Stomach (tissue), 4 donors: ENCODE results near the gene COL13A1.

ENCODE experiments used
- POLR2A ChIP-seq, 4 donors: fragments of 450-650 bp; IDR thresholded peaks; one replicate each; pipeline ENCODE4 v1.6.1; 2016; ENCODE audit warnings: antibody characterized with exemption in 4 of 4, control low read depth in 2 of 4, mild to moderate bottlenecking in 1 of 4, moderate library complexity in 1 of 4
- POLR2AphosphoS5 ChIP-seq, 3 donors: sonication (generic); formaldehyde crosslinking; IDR thresholded peaks; one replicate each; pipeline ENCODE4 v1.6.1; 2016; ENCODE audit warnings: antibody characterized with exemption in 3 of 3
- TF ChIP-seq, protein P1 (sequence below), 7 experiments: fragments of 450-650 bp in 4 of 7; fragments of 200-600 bp in 3 of 7; sonication (generic) in 3 of 7; IDR thresholded peaks; one replicate each; pipeline ENCODE4 v1.5.1; 2016 to 2019; ENCODE audit warnings: antibody characterized with exemption in 7 of 7, control low read depth in 2 of 7, mild to moderate bottlenecking in 1 of 7

- TF ChIP-seq POLR2AphosphoS5 (IDR thresholded peaks at IDR 0.05), result no peak
- TF ChIP-seq, protein P1, sequence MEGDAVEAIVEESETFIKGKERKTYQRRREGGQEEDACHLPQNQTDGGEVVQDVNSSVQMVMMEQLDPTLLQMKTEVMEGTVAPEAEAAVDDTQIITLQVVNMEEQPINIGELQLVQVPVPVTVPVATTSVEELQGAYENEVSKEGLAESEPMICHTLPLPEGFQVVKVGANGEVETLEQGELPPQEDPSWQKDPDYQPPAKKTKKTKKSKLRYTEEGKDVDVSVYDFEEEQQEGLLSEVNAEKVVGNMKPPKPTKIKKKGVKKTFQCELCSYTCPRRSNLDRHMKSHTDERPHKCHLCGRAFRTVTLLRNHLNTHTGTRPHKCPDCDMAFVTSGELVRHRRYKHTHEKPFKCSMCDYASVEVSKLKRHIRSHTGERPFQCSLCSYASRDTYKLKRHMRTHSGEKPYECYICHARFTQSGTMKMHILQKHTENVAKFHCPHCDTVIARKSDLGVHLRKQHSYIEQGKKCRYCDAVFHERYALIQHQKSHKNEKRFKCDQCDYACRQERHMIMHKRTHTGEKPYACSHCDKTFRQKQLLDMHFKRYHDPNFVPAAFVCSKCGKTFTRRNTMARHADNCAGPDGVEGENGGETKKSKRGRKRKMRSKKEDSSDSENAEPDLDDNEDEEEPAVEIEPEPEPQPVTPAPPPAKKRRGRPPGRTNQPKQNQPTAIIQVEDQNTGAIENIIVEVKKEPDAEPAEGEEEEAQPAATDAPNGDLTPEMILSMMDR (IDR thresholded peaks at IDR 0.05), result no peak
- TF ChIP-seq POLR2A (IDR thresholded peaks at IDR 0.05), result no peak
These were observed 37.1 kb downstream of the COL13A1 start for GRCh38 chr10:69838853-69839252.
